ENCODE results near the gene DCBLD1. TPM values are rescaled to one million over a fixed set of nuclear protein-coding genes. Genes with fewer than 3 reads are reported as not detected.

DCBLD1 gene
- total and polyA plus RNA-seq, 2 of the 13 experiments (the other 11 are each of a cell fraction or from before 2014, with no cell fraction given): 23.2 to 41.5 TPM

DNA sequence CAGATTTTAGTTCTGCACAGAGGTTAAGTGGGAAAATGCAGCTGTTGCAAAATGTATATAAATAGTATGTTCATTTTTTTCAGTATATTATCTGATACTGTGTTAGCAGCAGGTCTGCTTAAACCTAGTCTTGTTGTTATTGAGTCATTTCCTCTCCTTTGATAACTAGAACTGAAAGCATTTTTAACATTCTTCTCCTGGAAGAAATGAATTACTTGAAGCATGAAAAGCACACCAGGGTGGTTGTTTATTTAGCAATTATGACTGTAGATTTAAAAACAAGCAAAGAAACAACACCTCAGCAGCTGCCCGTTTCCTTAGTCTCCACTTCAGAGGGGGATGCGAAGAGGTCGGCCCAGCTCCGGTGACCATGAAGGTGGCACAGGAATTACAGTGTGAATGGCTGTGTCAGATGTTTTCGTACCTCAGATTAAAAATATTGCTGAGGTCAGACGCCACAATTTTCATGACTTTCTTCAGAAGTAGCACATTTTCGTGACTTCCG, 66.4 kb downstream of the DCBLD1 start (continued):
- TF ChIP-seq, protein P1, sequence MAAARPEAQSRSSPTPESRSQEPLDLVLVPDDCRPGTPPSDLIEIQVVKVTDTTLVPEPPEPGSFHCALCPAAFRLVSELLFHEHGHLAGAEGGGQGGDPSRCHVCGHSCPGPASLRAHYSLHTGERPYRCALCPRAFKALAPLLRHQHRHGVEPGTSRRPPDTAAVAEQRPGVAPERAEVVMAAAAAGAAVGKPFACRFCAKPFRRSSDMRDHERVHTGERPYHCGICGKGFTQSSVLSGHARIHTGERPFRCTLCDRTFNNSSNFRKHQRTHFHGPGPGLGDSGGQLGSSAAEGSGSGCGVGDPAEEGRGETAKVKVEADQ (CRISPR knock-in tag; IDR thresholded peaks at IDR 0.05; ENCODE audit: borderline replicate concordance): no peak
- TF ChIP-seq, protein P2, sequence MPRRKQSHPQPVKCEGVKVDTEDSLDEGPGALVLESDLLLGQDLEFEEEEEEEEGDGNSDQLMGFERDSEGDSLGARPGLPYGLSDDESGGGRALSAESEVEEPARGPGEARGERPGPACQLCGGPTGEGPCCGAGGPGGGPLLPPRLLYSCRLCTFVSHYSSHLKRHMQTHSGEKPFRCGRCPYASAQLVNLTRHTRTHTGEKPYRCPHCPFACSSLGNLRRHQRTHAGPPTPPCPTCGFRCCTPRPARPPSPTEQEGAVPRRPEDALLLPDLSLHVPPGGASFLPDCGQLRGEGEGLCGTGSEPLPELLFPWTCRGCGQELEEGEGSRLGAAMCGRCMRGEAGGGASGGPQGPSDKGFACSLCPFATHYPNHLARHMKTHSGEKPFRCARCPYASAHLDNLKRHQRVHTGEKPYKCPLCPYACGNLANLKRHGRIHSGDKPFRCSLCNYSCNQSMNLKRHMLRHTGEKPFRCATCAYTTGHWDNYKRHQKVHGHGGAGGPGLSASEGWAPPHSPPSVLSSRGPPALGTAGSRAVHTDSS (CRISPR knock-in tag; conservative IDR thresholded peaks at IDR 0.05): no peak
- TF ChIP-seq, protein P3, sequence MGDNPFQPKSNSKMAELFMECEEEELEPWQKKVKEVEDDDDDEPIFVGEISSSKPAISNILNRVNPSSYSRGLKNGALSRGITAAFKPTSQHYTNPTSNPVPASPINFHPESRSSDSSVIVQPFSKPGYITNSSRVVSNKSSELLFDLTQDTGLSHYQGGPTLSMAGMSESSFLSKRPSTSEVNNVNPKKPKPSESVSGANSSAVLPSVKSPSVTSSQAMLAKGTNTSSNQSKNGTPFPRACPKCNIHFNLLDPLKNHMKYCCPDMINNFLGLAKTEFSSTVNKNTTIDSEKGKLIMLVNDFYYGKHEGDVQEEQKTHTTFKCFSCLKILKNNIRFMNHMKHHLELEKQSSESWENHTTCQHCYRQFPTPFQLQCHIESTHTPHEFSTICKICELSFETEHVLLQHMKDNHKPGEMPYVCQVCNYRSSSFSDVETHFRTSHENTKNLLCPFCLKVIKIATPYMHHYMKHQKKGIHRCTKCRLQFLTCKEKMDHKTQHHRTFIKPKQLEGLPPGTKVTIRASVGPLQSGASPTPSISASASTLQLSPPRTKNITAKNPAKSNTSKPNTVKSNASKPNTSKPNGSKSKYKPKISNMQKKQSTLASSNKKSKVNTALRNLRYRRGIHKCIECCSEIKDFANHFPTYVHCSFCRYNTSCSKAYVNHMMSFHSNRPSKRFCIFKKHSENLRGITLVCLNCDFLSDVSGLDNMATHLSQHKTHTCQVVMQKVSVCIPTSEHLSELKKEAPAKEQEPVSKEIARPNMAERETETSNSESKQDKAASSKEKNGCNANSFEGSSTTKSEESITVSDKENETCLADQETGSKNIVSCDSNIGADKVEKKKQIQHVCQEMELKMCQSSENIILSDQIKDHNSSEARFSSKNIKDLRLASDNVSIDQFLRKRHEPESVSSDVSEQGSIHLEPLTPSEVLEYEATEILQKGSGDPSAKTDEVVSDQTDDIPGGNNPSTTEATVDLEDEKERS (CRISPR knock-in tag; IDR thresholded peaks at IDR 0.05): no peak
- TF ChIP-seq, protein P4, sequence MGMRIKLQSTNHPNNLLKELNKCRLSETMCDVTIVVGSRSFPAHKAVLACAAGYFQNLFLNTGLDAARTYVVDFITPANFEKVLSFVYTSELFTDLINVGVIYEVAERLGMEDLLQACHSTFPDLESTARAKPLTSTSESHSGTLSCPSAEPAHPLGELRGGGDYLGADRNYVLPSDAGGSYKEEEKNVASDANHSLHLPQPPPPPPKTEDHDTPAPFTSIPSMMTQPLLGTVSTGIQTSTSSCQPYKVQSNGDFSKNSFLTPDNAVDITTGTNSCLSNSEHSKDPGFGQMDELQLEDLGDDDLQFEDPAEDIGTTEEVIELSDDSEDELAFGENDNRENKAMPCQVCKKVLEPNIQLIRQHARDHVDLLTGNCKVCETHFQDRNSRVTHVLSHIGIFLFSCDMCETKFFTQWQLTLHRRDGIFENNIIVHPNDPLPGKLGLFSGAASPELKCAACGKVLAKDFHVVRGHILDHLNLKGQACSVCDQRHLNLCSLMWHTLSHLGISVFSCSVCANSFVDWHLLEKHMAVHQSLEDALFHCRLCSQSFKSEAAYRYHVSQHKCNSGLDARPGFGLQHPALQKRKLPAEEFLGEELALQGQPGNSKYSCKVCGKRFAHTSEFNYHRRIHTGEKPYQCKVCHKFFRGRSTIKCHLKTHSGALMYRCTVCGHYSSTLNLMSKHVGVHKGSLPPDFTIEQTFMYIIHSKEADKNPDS (CRISPR knock-in tag; IDR thresholded peaks at IDR 0.05): no peak
- TF ChIP-seq, protein P5, sequence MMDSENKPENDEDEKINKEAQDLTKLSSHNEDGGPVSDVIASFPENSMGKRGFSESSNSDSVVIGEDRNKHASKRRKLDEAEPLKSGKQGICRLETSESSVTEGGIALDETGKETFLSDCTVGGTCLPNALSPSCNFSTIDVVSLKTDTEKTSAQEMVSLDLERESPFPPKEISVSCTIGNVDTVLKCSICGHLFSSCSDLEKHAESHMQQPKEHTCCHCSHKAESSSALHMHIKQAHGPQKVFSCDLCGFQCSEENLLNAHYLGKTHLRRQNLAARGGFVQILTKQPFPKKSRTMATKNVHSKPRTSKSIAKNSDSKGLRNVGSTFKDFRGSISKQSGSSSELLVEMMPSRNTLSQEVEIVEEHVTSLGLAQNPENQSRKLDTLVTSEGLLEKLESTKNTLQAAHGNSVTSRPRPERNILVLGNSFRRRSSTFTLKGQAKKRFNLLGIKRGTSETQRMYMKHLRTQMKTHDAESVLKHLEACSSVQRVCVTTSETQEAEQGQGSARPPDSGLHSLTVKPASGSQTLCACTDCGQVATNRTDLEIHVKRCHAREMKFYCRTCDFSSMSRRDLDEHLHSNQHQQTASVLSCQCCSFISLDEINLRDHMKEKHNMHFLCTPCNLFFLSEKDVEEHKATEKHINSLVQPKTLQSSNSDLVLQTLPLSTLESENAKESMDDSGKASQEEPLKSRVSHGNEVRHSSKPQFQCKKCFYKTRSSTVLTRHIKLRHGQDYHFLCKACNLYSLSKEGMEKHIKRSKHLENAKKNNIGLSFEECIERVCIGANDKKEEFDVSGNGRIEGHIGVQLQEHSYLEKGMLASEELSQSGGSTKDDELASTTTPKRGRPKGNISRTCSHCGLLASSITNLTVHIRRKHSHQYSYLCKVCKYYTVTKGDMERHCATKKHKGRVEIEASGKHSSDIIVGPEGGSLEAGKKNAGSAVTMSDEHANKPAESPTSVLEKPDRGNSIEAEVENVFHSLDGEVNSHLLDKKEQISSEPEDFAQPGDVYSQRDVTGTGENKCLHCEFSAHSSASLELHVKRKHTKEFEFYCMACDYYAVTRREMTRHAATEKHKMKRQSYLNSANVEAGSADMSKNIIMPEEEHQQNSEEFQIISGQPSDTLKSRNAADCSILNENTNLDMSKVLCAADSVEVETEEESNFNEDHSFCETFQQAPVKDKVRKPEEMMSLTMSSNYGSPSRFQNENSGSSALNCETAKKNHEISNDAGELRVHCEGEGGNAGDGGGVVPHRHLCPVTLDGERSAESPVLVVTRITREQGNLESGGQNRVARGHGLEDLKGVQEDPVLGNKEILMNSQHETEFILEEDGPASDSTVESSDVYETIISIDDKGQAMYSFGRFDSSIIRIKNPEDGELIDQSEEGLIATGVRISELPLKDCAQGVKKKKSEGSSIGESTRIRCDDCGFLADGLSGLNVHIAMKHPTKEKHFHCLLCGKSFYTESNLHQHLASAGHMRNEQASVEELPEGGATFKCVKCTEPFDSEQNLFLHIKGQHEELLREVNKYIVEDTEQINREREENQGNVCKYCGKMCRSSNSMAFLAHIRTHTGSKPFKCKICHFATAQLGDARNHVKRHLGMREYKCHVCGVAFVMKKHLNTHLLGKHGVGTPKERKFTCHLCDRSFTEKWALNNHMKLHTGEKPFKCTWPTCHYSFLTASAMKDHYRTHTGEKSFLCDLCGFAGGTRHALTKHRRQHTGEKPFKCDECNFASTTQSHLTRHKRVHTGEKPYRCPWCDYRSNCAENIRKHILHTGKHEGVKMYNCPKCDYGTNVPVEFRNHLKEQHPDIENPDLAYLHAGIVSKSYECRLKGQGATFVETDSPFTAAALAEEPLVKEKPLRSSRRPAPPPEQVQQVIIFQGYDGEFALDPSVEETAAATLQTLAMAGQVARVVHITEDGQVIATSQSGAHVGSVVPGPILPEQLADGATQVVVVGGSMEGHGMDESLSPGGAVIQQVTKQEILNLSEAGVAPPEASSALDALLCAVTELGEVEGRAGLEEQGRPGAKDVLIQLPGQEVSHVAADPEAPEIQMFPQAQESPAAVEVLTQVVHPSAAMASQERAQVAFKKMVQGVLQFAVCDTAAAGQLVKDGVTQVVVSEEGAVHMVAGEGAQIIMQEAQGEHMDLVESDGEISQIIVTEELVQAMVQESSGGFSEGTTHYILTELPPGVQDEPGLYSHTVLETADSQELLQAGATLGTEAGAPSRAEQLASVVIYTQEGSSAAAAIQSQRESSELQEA (CRISPR knock-in tag; IDR thresholded peaks at IDR 0.05; ENCODE audit: not compliant biosample characterization): no peak
- TF ChIP-seq ZNF713 (CRISPR knock-in tag; IDR thresholded peaks at IDR 0.05) (no peak), PCBP1 (IDR thresholded peaks at IDR 0.05; ENCODE audit: borderline replicate concordance, low read depth, low read length) (no peak), NFKB2 (CRISPR knock-in tag; IDR thresholded peaks at IDR 0.05; ENCODE audit: borderline replicate concordance) (no peak), ZNF83 (CRISPR knock-in tag; IDR thresholded peaks at IDR 0.05; ENCODE audit: borderline replicate concordance) (no peak)
